NCI-H2227 (cell line): ENCODE results near the gene CD99.
"Not testable (repeated sequence)": the region's sequence is repeated elsewhere in the genome, so short reads cannot be mapped to it uniquely, and the experiment has no call there.

Experiments
- DNase-seq: peaks from one replicate; lab custom pipeline; 2025; ENCODE audit not compliant: unreplicated experiment; lab: John Stamatoyannopoulos, UW

CD99 gene

GRCh38 chrX:2767631-2768455 lies 76.7 kb downstream of the CD99 start:
- DNase-seq: no peak

GRCh38 chrX:2769615-2770014 lies 78.5 kb downstream of the CD99 start:
- no peak for DNase-seq

- DNase-seq: not testable (repeated sequence)
Observed at GRCh38 chrX:2773166-2774055, 82.3 kb downstream of the CD99 start.

- DNase-seq: no peak
Observed at GRCh38 chrX:2774057-2774456, 83.0 kb downstream of the CD99 start.

GRCh38 chrX:2774776-2775175 lies 83.7 kb downstream of the CD99 start:
- no peak for DNase-seq

GRCh38 chrX:2780472-2781225 lies 89.6 kb downstream of the CD99 start:
- DNase-seq: not testable (repeated sequence)

- DNase-seq: no peak
Observed at GRCh38 chrX:2781226-2781571, 90.1 kb downstream of the CD99 start.

- DNase-seq: no peak
Observed at GRCh38 chrX:2781698-2782097, 90.6 kb downstream of the CD99 start.

- no peak for DNase-seq
Observed at GRCh38 chrX:2782171-2782570, 91.1 kb downstream of the CD99 start.

GRCh38 chrX:2782778-2783177 lies 91.7 kb downstream of the CD99 start:
- DNase-seq: no peak

GRCh38 chrX:2784026-2784425 lies 92.9 kb downstream of the CD99 start:
- DNase-seq: no peak

GRCh38 chrX:2785538-2785937 lies 94.4 kb downstream of the CD99 start:
- DNase-seq: no peak

- DNase-seq: no peak
Observed at GRCh38 chrX:2788980-2789379, 97.9 kb downstream of the CD99 start.

- DNase-seq: no peak
Observed at GRCh38 chrX:2789569-2789968, 98.5 kb downstream of the CD99 start.
